Brain microvascular endothelial cell (primary cell): ENCODE measurements around the gene C12orf42.

Experiments used
- DNase-seq: peaks from one replicate; pipeline ENCODE4 v3.0.0-alpha.2; 2020
- H3K27ac ChIP-seq: fragments of 250-450 bp; sonication (Bioruptor Pico); 2 replicates; pipeline ENCODE4 v1.5.1; 2020; ENCODE audit warnings: mild to moderate bottlenecking, moderate library complexity
- H3K27me3 ChIP-seq: fragments of 250-450 bp; sonication (Bioruptor Pico); replicated peaks from 2 replicates; pipeline ENCODE4 v1.5.1; 2020; ENCODE audit warnings: mild to moderate bottlenecking
- H3K36me3 ChIP-seq: fragments of 250-450 bp; sonication (Bioruptor Pico); replicated peaks from 2 replicates; pipeline ENCODE4 v1.5.1; 2020; ENCODE audit warnings: mild to moderate bottlenecking
- H3K4me3 ChIP-seq: 2 replicates; pipeline ENCODE4 v1.5.1; 2011; ENCODE audit warnings: low read depth, mild to moderate bottlenecking, control low read depth, low read length, moderate library complexity
- CTCF ChIP-seq: IDR thresholded peaks from 2 replicates; pipeline ENCODE4 v1.5.1; 2011; ENCODE audit warnings: low read depth, mild to moderate bottlenecking, moderate library complexity, low read length, control low read depth, inconsistent platforms; ENCODE audit errors: missing control alignments
- in situ Hi-C: cut with HindIII; loops from 2 replicates; pipeline ENCODE4 v1.10.0; 2017; ENCODE audit warnings: low sequenced_read_pairs, low pct_ligation_motif_present

The C12orf42 gene

GRCh38 chr12:103373088-103373523 lies 122.7 kb downstream of the C12orf42 start:
- no peaks in the 10 kb centered on the region for H3K36me3 ChIP-seq
- H3K27ac ChIP-seq: no peak overlapping the region
- no peak for DNase-seq
- no peaks in the 10 kb centered on the region for H3K27me3 ChIP-seq
- in situ Hi-C loops: no loop called here
- no peak overlapping the region for H3K4me3 ChIP-seq
- no peak for TF ChIP-seq CTCF

- Histone ChIP-seq H3K36me3 (no peaks in the 10 kb centered on the region), H3K27me3 (no peaks in the 10 kb centered on the region), H3K27ac (no peak overlapping the region), H3K4me3 (no peak overlapping the region)
- no peak for TF ChIP-seq CTCF
- no peak for DNase-seq
- in situ Hi-C loops: no loop called here
Observed at GRCh38 chr12:103369929-103370328, 125.8 kb downstream of the C12orf42 start.

- Histone ChIP-seq H3K27me3 (no peaks in the 10 kb centered on the region), H3K4me3 (no peak overlapping the region), H3K27ac (no peak overlapping the region), H3K36me3 (no peaks in the 10 kb centered on the region)
- TF ChIP-seq CTCF: no peak
- in situ Hi-C loops: no loop called here
- DNase-seq: no peak
Observed at GRCh38 chr12:103368167-103368566, 127.6 kb downstream of the C12orf42 start.

GRCh38 chr12:103354403-103354802 lies 141.4 kb downstream of the C12orf42 start:
- Histone ChIP-seq H3K36me3 (no peaks in the 10 kb centered on the region), H3K27ac (no peak overlapping the region), H3K4me3 (no peak overlapping the region), H3K27me3 (no peaks in the 10 kb centered on the region)
- TF ChIP-seq CTCF: no peak
- in situ Hi-C loops: no loop called here
- DNase-seq: no peak

- H3K4me3 ChIP-seq: no peak overlapping the region
- H3K27ac ChIP-seq: no peak overlapping the region
- no peaks in the 10 kb centered on the region for H3K36me3 ChIP-seq
- no peaks in the 10 kb centered on the region for H3K27me3 ChIP-seq
- DNase-seq: no peak
- no peak for TF ChIP-seq CTCF
- in situ Hi-C loops: no loop called here
Observed at GRCh38 chr12:103353913-103354312, 141.9 kb downstream of the C12orf42 start.

- DNase-seq: no peak
Observed at GRCh38 chr12:103350116-103350515, 145.7 kb downstream of the C12orf42 start.

More at GRCh38 chr12:103350116-103350515, 145.7 kb downstream of the C12orf42 start:
- no peak for TF ChIP-seq CTCF
- in situ Hi-C loops: no loop called here
- H3K4me3 ChIP-seq: no peak overlapping the region
- H3K27ac ChIP-seq: no peak overlapping the region
- H3K36me3 ChIP-seq: no peaks in the 10 kb centered on the region
- H3K27me3 ChIP-seq: no peaks in the 10 kb centered on the region
